H1 (cell line): ENCODE results near the gene CSF2RB. TPM values are rescaled to one million over a fixed set of nuclear protein-coding genes. Genes with fewer than 3 reads are reported as not detected.

Source experiments
- CTCF ChIA-PET: fragments of 300-600 bp; sonication (Branson Sonifier 250); formaldehyde crosslinking; loops from one replicate; lab custom pipeline; 2021; ENCODE audit not compliant: partially characterized antibody; lab: Charles Lee
- POLR2A ChIA-PET: fragments of 300-600 bp; sonication (Branson Sonifier 250); formaldehyde crosslinking; loops from one replicate; lab custom pipeline; 2021; ENCODE audit warnings: inconsistent platforms; ENCODE audit not compliant: partially characterized antibody; lab: Charles Lee
- DNase-seq, 2 experiments: peaks; one replicate each; pipeline versions ENCODE4 v3.0.0 to v3.0.0-alpha.2; 2010 to 2022; ENCODE audit warnings: low spot score in 2 of 2, low read depth in 1 of 2, mixed read lengths in 1 of 2
- FAIRE-seq: peaks from 2 replicates; lab custom pipeline; 2011; peaks lifted over from hg19 to GRCh38; lab: Jason Lieb, UNC
- H2AFZ ChIP-seq: 2 replicates; pipeline ENCODE4 v1.8.1; 2012; ENCODE audit warnings: low read length, inconsistent platforms
- H2AK5ac ChIP-seq: 2 replicates; pipeline ENCODE4 v1.6.1; 2013; ENCODE audit warnings: low read depth, low read length
- H2BK120ac ChIP-seq: replicated peaks from 2 replicates; pipeline ENCODE3; 2013; ENCODE audit warnings: low read depth, low read length, inconsistent platforms
- H2BK12ac ChIP-seq: 2 replicates; pipeline ENCODE4 v1.6.1; 2013; ENCODE audit warnings: low read depth, low read length
- H2BK15ac ChIP-seq: 2 replicates; pipeline ENCODE4 v1.6.1; 2013; ENCODE audit warnings: low read length
- H2BK20ac ChIP-seq: 2 replicates; pipeline ENCODE4 v1.6.1; 2013; ENCODE audit warnings: low read length
- H2BK5ac ChIP-seq: 2 replicates; pipeline ENCODE4 v1.6.1; 2013; ENCODE audit warnings: low read depth, low read length
- H3K14ac ChIP-seq: 2 replicates; pipeline ENCODE4 v1.6.1; 2013; ENCODE audit warnings: inconsistent platforms; ENCODE audit not compliant: insufficient read length
- H3K18ac ChIP-seq: 2 replicates; pipeline ENCODE4 v1.6.1; 2013; ENCODE audit warnings: low read length; ENCODE audit errors: extremely low read depth
- H3K23ac ChIP-seq: 2 replicates; pipeline ENCODE4 v1.6.1; 2013; ENCODE audit warnings: inconsistent platforms; ENCODE audit not compliant: insufficient read length
- H3K23me2 ChIP-seq: 2 replicates; pipeline ENCODE4 v1.6.1; 2013; ENCODE audit warnings: low read depth, low read length
- H3K27ac ChIP-seq: 2 replicates; pipeline ENCODE4 v1.6.1; 2011; ENCODE audit warnings: low read depth, low read length, inconsistent platforms
- H3K27me3 ChIP-seq, 4 experiments: replicated peaks in 1 of 4; 1 replicate in 1 of 4; 2 replicates in 3 of 4; pipeline versions ENCODE4 v1.6.1 to v1.8.1; 2011 to 2013; ENCODE audit warnings: low read length in 3 of 4, mild to moderate bottlenecking in 3 of 4, inconsistent platforms in 2 of 4, mixed read lengths in 2 of 4, moderate library complexity in 1 of 4; ENCODE audit not compliant: control insufficient read depth in 3 of 4, insufficient read depth in 3 of 4; ENCODE audit errors: extremely low read depth in 1 of 4
- H3K36me3 ChIP-seq, 4 experiments: 2 replicates each; pipeline versions ENCODE4 v1.6.1 to v1.8.1; 2011 to 2013; ENCODE audit warnings: mild to moderate bottlenecking in 4 of 4, low read length in 3 of 4, moderate library complexity in 2 of 4, control low read depth in 1 of 4, inconsistent platforms in 1 of 4; ENCODE audit not compliant: insufficient read depth in 4 of 4, control insufficient read depth in 2 of 4
- H3K4ac ChIP-seq: replicated peaks from 2 replicates; pipeline ENCODE3; 2013; ENCODE audit warnings: low read length, low read depth, mixed read lengths, inconsistent platforms; ENCODE audit not compliant: insufficient read length
- H3K4me1 ChIP-seq, 4 experiments: replicated peaks in 1 of 4; 1 replicate in 1 of 4; 2 replicates in 3 of 4; pipeline versions ENCODE4 v1.6.1 to v1.8.1; 2011 to 2013; ENCODE audit warnings: low read length in 3 of 4, inconsistent platforms in 2 of 4, mixed read lengths in 1 of 4; ENCODE audit not compliant: insufficient read depth in 4 of 4, control insufficient read depth in 3 of 4
- H3K4me2 ChIP-seq, 2 experiments: 2 replicates each; pipeline versions ENCODE4 v1.6.1 to v1.8.1; 2011 to 2013; ENCODE audit warnings: low read depth in 2 of 2, low read length in 2 of 2, control low read depth in 1 of 2, inconsistent platforms in 1 of 2, mild to moderate bottlenecking in 1 of 2; ENCODE audit not compliant: insufficient read depth in 1 of 2
- H3K4me3 ChIP-seq, 4 experiments: fragments of 200-600, 300-600 bp in 1 of 4; sonication (generic), shearing (Covaris generic), sonication (Bioruptor Twin) in 1 of 4; 2 replicates each; pipeline versions ENCODE4 v1.5.1 to v1.8.1; 2011 to 2016; ENCODE audit warnings: low read length in 4 of 4, low read depth in 3 of 4, control low read depth in 2 of 4, inconsistent platforms in 2 of 4, mild to moderate bottlenecking in 2 of 4, mixed read lengths in 1 of 4, moderate library complexity in 1 of 4; ENCODE audit not compliant: insufficient read depth in 2 of 4; ENCODE audit errors: extremely low read depth in 1 of 4
- H3K56ac ChIP-seq: replicated peaks from 2 replicates; pipeline ENCODE3; 2013; ENCODE audit warnings: low read depth, mild to moderate bottlenecking, mixed read lengths, low read length, inconsistent platforms; ENCODE audit not compliant: insufficient read length
- H3K79me1 ChIP-seq: 2 replicates; pipeline ENCODE4 v1.6.1; 2013; ENCODE audit warnings: low read depth, low read length, control low read depth
- H3K79me2 ChIP-seq, 2 experiments: 2 replicates each; pipeline versions ENCODE4 v1.6.1 to v1.8.1; 2012 to 2013; ENCODE audit warnings: low read length in 2 of 2, mild to moderate bottlenecking in 2 of 2, inconsistent platforms in 1 of 2; ENCODE audit not compliant: insufficient read depth in 2 of 2, control insufficient read depth in 1 of 2
- H3K9ac ChIP-seq, 4 experiments: replicated peaks in 1 of 4; 1 replicate in 1 of 4; 2 replicates in 3 of 4; pipeline versions ENCODE4 v1.6.1 to v1.8.1; 2011 to 2013; ENCODE audit warnings: low read depth in 3 of 4, low read length in 3 of 4, control low read depth in 2 of 4, mild to moderate bottlenecking in 2 of 4, moderate library complexity in 2 of 4, inconsistent platforms in 1 of 4; ENCODE audit errors: extremely low read depth in 1 of 4
- H3K9me3 ChIP-seq, 2 experiments: 2 replicates each; pipeline versions ENCODE4 v1.6.1 to v1.8.1; 2012 to 2013; ENCODE audit warnings: mild to moderate bottlenecking in 2 of 2, moderate library complexity in 2 of 2, control low read depth in 1 of 2, inconsistent platforms in 1 of 2, low read depth in 1 of 2, low read length in 1 of 2, mixed read lengths in 1 of 2; ENCODE audit not compliant: insufficient read depth in 2 of 2
- H4K20me1 ChIP-seq, 2 experiments: replicated peaks in 1 of 2; 2 replicates each; pipeline versions ENCODE3 to v1.8.1; 2011 to 2013; ENCODE audit warnings: inconsistent platforms in 2 of 2, low read length in 2 of 2, mild to moderate bottlenecking in 1 of 2; ENCODE audit not compliant: insufficient read depth in 2 of 2, control insufficient read depth in 1 of 2
- H4K5ac ChIP-seq: 2 replicates; pipeline ENCODE4 v1.6.1; 2013; ENCODE audit warnings: low read length, low read depth, mixed read lengths, inconsistent platforms; ENCODE audit not compliant: insufficient read length
- H4K8ac ChIP-seq: 2 replicates; pipeline ENCODE4 v1.8.0; 2013; ENCODE audit warnings: mild to moderate bottlenecking, moderate library complexity, low read length, inconsistent platforms; ENCODE audit not compliant: insufficient read depth; ENCODE audit errors: extremely low read depth
- H4K91ac ChIP-seq: replicated peaks from 2 replicates; pipeline ENCODE3; 2013; ENCODE audit warnings: low read length, mixed read lengths, inconsistent platforms; ENCODE audit not compliant: insufficient read length
- CBX5 ChIP-seq: fragments of 300-800, 300-1000 bp; sonication (generic); IDR thresholded peaks from 2 replicates; pipeline ENCODE4 v1.7.1; 2016; ENCODE audit warnings: antibody characterized with exemption, low read length, low read depth
- CREB1 ChIP-seq: IDR thresholded peaks from 2 replicates; pipeline ENCODE4 v1.6.1; 2012; ENCODE audit warnings: inconsistent platforms
- EZH2 ChIP-seq: fragments of 200-600 bp; sonication (generic); IDR thresholded peaks from 2 replicates; pipeline ENCODE4 v1.7.1; 2012; ENCODE audit warnings: low read depth, mild to moderate bottlenecking, moderate library complexity, low read length, inconsistent platforms; ENCODE audit not compliant: severe bottlenecking
- GABPA ChIP-seq: IDR thresholded peaks from 2 replicates; pipeline ENCODE4 v1.6.1; 2011; ENCODE audit warnings: mild to moderate bottlenecking, low read length, moderate library complexity, borderline replicate concordance; ENCODE audit not compliant: insufficient read depth
- SAP30 ChIP-seq: fragments of 300-600 bp; sonication (generic); IDR thresholded peaks from 2 replicates; pipeline ENCODE4 v1.7.1; 2012; ENCODE audit warnings: low read length, moderate library complexity, mild to moderate bottlenecking, inconsistent platforms; ENCODE audit not compliant: insufficient read depth, insufficient replicate concordance
- SIRT6 ChIP-seq: IDR thresholded peaks from one replicate; pipeline ENCODE4 v1.7.1; 2012; ENCODE audit warnings: low read length, inconsistent platforms
- TAF1 ChIP-seq: IDR thresholded peaks from 2 replicates; pipeline ENCODE4 v1.6.1; 2011; ENCODE audit warnings: mild to moderate bottlenecking, low read depth, low read length
- WGBS, 2 experiments: shearing (Covaris generic) in 1 of 2; methylation state at CpG; one replicate each; pipeline versions ENCODE4 v1.1.6 to v1.1.7; 2013 to 2015; ENCODE audit warnings: low lambda C conversion rate in 2 of 2, mixed read lengths in 2 of 2, inconsistent platforms in 1 of 2, low coverage in 1 of 2, missing lambda C conversion rate in 1 of 2; ENCODE audit not compliant: insufficient replicate concordance in 2 of 2, insufficient coverage in 1 of 2, insufficient read length in 1 of 2; ENCODE audit errors: extremely low coverage in 1 of 2, missing lambda C conversion rate in 1 of 2; 5-methylcytosine and 5-hydroxymethylcytosine counted together
- polyA plus RNA-seq, 7 experiments: library from polyadenylated mRNA; depleted of rRNA in 3 of 7; stranded (reverse) in 5 of 7; unstranded in 2 of 7; fragments of >200 nt in 5 of 7; fragments of 200-250 nt in 2 of 7; gene quantifications; 1 replicate in 5 of 7; 2 replicates in 1 of 7; 4 replicates in 1 of 7; pipeline versions ENCODE4 v1.2.1 to v1.2.3, GENCODE V29; 2011 to 2013; ENCODE audit warnings: missing spikeins in 2 of 7, mixed read lengths in 2 of 7
- total RNA-seq: library from RNA; stranded (reverse); fragmentation: NEBNext Ultra II Directional; extraction: Animal tissue kit (Norgen Biotek cat#: 25700); gene quantifications from 2 replicates; pipeline ENCODE4 v1.2.1, GENCODE V29; 2021
- TF ChIP-seq, protein P1 (sequence below): IDR thresholded peaks from 2 replicates; pipeline ENCODE4 v1.6.1; 2012; ENCODE audit warnings: low read length, inconsistent platforms
- TF ChIP-seq, protein P2 (sequence below), 3 experiments: IDR thresholded peaks; 1 replicate in 2 of 3; 2 replicates in 1 of 3; pipeline versions ENCODE4 v1.5.1 to v1.6.1; 2011; ENCODE audit warnings: low read length in 3 of 3, mild to moderate bottlenecking in 3 of 3, inconsistent platforms in 2 of 3, low read depth in 1 of 3, moderate library complexity in 1 of 3; ENCODE audit not compliant: insufficient read depth in 1 of 3; ENCODE audit errors: control extremely low read depth in 1 of 3

Gene CSF2RB
- total and polyA plus RNA-seq, 2 of the 8 experiments (the other 6 are each of a cell fraction or from before 2014, with no cell fraction given) = not detected

DNA sequence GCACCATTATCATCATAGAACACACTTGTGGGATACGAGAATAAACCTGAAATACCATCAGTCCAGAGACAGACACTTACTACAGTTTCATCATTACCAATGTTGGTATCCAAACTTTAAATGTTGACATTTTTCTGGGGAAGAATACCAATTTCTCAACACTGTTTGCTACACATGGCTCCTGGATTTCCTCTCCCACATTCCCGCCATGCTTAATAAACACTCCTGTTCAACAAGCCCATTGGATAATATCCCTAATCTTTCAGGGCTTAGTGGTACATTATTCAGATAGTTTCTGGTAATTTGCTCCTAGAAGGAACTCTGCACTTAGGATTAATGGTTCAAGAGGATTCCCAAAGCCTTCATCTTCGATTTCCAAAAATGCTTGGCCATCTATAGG lies 48.2 kb downstream of the CSF2RB start:
- Histone ChIP-seq H2BK120ac (no peak overlapping the region), H4K8ac (no peak overlapping the region), H3K4ac (no peak overlapping the region), H3K23ac (no peak overlapping the region), H3K79me1 (no peaks in the 10 kb centered on the region), H3K27ac (no peak overlapping the region), H3K18ac (no peak overlapping the region), H3K9me3 (peaks cover 0 to 6% of the 10 kb centered on the region in 2 experiments; a peak in 2 of 4 replicates), H2BK12ac (no peak overlapping the region), H4K20me1 (no peaks in the 10 kb centered on the region), H2BK20ac (no peak overlapping the region), H3K36me3 (no peaks in the 10 kb centered on the region), H3K79me2 (no peaks in the 10 kb centered on the region), H2BK5ac (no peak overlapping the region), H3K4me1 (0 out of 7 replicates have a peak, but pooled peaks cover 0 to 3% (median 0%) of the 10 kb centered on the region in 4 experiments), H4K5ac (no peak overlapping the region), H2BK15ac (no peak overlapping the region), H3K14ac (no peak overlapping the region), H4K91ac (no peak overlapping the region), H2AK5ac (no peak overlapping the region), H3K27me3 (no peaks in the 10 kb centered on the region), H3K56ac (no peak overlapping the region), H3K23me2 (peaks cover 3% of the 10 kb centered on the region; the same call in 1 of the 2 replicates), H2AFZ (no peak overlapping the region), H3K4me2 (no peak overlapping the region; a peak in 1 of 4 replicates), H3K9ac (no peak overlapping the region), H3K4me3 (no peak overlapping the region)
- DNase-seq (no peak), FAIRE-seq (no peak)
- WGBS, 2 experiments = 80% methylated on average over 3 of the region's 3 CpGs; no CpG with 5 or more reads in 1 of the 2 experiments
- POLR2A ChIA-PET = no interaction called here
- CTCF ChIA-PET = interaction anchor here (1.2 to 2.7 kb wide), 3 partner anchors 15 to 37 kb away, joined by 3 to 19 read pairs (median 4); no protein-coding TSS in a partner anchor
- TF ChIP-seq EZH2 (no peak), SAP30 (no peak), TAF1 (no peak), SIRT6 (no peak), GABPA (no peak), CREB1 (no peak), CBX5 (no peak)
- TF ChIP-seq, protein P1, sequence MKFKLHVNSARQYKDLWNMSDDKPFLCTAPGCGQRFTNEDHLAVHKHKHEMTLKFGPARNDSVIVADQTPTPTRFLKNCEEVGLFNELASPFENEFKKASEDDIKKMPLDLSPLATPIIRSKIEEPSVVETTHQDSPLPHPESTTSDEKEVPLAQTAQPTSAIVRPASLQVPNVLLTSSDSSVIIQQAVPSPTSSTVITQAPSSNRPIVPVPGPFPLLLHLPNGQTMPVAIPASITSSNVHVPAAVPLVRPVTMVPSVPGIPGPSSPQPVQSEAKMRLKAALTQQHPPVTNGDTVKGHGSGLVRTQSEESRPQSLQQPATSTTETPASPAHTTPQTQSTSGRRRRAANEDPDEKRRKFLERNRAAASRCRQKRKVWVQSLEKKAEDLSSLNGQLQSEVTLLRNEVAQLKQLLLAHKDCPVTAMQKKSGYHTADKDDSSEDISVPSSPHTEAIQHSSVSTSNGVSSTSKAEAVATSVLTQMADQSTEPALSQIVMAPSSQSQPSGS = no peak
- TF ChIP-seq, protein P2, sequence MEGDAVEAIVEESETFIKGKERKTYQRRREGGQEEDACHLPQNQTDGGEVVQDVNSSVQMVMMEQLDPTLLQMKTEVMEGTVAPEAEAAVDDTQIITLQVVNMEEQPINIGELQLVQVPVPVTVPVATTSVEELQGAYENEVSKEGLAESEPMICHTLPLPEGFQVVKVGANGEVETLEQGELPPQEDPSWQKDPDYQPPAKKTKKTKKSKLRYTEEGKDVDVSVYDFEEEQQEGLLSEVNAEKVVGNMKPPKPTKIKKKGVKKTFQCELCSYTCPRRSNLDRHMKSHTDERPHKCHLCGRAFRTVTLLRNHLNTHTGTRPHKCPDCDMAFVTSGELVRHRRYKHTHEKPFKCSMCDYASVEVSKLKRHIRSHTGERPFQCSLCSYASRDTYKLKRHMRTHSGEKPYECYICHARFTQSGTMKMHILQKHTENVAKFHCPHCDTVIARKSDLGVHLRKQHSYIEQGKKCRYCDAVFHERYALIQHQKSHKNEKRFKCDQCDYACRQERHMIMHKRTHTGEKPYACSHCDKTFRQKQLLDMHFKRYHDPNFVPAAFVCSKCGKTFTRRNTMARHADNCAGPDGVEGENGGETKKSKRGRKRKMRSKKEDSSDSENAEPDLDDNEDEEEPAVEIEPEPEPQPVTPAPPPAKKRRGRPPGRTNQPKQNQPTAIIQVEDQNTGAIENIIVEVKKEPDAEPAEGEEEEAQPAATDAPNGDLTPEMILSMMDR (IDR thresholded peaks at IDR 0.05; ENCODE audit: control extremely low read depth in 1 of 3, insufficient read depth in 1 of 3, low read depth in 1 of 3, low read length in 3 of 3) = no peak
